Epithelial cell of proximal tubule (primary cell): ENCODE data around the gene RNF217. TPM values are rescaled to one million over a fixed set of nuclear protein-coding genes. Genes with fewer than 3 reads are reported as not detected.

Source experiments
- DNase-seq: peaks from one replicate; pipeline ENCODE4 v3.0.0-alpha.2; 2011; ENCODE audit warnings: low read depth
- H3K4me3 ChIP-seq: 2 replicates; pipeline ENCODE4 v1.5.1; 2011; ENCODE audit warnings: low read depth, mild to moderate bottlenecking, low read length
- total RNA-seq: library from RNA; depleted of rRNA; stranded (reverse); fragments of >200 nt; gene quantifications from 2 replicates; pipeline ENCODE4 v1.2.3, GENCODE V29; 2015
- TF ChIP-seq, protein P1 (sequence below): conservative IDR thresholded peaks from 2 replicates; pipeline ENCODE4 v1.5.1; 2012; ENCODE audit warnings: low read depth, mild to moderate bottlenecking, low read length

The RNF217 gene
- total RNA-seq, 1 donor from 2014 or later = 12.6 TPM

DNA sequence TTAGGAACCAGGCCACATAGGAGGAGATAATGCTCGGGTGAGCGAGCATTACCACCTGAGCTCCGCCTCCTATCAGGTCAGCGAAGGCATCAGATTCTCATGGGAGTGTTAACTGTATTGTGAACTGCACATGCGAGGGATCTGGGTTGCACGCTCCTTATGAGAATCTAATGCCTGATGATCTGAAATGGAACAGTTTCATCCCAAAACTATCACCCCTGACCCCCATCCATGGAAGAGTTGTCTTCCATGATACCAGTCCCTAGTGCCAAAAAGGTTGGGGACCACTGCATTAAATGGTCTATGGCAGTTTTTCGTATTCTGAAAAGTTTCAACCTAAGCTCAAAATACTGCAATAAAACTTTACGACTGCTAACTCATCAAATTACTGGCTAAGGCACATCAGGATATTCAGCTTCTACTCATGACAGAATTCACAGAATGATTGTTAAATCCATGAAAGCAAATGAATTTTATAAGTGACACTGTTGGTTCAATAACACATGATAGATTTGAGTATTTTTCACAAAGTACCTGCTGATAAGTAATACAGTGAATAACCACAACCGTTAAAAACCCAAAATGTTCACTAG is 25.9 kb downstream of the RNF217 start:
- no peak for DNase-seq
- TF ChIP-seq, protein P1, sequence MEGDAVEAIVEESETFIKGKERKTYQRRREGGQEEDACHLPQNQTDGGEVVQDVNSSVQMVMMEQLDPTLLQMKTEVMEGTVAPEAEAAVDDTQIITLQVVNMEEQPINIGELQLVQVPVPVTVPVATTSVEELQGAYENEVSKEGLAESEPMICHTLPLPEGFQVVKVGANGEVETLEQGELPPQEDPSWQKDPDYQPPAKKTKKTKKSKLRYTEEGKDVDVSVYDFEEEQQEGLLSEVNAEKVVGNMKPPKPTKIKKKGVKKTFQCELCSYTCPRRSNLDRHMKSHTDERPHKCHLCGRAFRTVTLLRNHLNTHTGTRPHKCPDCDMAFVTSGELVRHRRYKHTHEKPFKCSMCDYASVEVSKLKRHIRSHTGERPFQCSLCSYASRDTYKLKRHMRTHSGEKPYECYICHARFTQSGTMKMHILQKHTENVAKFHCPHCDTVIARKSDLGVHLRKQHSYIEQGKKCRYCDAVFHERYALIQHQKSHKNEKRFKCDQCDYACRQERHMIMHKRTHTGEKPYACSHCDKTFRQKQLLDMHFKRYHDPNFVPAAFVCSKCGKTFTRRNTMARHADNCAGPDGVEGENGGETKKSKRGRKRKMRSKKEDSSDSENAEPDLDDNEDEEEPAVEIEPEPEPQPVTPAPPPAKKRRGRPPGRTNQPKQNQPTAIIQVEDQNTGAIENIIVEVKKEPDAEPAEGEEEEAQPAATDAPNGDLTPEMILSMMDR = no peak
- no peak overlapping the region for H3K4me3 ChIP-seq

DNA sequence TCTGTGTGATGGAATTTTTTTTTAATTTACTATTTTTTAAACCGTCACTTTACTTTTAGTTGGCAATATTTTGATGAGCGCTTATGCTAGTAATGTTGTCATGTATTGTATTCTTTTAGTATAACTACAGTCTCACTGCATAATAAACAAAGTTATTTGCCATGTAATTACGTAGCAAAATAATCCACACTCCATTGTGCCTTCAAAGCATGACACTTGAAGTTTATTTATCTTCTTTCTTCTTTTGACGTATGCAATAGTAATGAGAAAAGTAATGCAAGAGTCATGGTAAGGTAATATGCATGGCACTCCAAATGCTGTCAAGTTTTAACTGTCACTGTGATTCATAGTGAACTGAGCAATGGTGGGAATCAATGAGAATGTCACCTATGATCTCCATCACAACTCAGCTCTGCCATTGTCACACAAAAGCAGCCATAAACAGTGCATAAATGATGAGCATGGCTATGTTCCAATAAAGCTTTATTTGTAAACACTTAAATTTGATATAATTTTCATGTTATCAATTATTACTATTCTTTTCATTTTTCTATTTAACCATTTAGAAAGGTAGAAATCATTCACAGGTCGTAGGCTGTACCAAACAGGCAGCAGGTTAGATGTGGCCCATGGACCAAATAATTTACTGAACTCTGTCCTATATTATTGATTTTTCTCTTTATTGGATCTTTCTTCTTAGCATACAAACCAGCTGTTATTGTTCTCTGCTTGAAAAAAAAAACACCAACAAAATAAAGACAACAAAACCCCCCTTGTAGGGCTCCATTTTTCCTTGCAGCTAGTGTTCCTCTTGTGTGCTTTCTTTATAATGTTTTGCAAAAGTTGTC is 27.1 kb downstream of the RNF217 start:
- no peak overlapping the region for H3K4me3 ChIP-seq
- no peak for DNase-seq
- TF ChIP-seq, protein P1 = no peak

- TF ChIP-seq, protein P1 = no peak
- DNase-seq = no peak
- no peak overlapping the region for H3K4me3 ChIP-seq
These were observed 28.8 kb downstream of the RNF217 start for GRCh38 chr6:124990988-124991387.

DNA sequence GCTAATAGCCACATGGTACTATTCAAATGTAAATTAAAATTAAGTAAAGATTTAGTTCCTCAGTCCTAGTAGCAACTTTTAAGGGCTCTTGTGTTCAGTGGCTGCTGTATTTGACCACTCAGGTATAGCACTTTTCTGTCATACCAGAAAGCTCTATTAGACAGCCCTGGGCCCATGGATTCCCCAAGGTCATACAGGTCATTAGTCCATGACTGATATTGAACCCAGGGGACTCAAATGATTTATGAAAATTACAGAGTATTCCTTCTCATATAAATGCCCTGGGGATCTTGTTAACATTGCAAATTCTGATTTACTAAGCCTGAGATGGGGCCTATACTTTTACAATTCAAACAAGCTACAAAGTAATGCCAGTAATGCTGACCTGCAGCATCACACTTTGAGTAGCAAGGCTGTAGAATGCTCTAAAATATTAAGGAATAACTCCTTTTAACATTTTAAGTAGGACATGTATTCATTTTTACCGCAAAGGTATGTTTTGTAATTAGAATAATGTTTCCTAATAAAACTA is 29.6 kb downstream of the RNF217 start:
- no peak for DNase-seq
- TF ChIP-seq, protein P1 = no peak
- no peak overlapping the region for H3K4me3 ChIP-seq

DNA sequence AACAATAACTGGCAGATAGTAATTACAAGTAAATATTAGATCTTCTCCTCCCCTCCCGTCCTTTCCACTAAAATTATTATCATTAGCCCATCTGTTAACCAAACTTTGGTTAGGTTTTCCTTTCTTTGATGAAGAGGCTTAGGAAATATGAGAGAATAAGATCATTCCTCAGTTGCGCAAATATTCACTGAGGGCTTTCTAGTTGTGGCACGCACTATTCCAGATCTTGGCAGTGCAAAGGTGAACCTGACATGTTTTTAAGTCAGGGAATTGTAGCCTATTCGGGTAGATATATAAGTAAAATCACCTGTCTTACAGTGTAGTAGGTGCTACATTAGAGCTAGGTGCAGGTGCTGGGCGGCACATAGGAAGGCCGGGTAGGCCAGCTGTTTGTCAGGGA is 31.1 kb downstream of the RNF217 start:
- H3K4me3 ChIP-seq = no peak overlapping the region
- DNase-seq = no peak
- TF ChIP-seq, protein P1 = no peak

GRCh38 chr6:124994648-124995047 is 32.4 kb downstream of the RNF217 start:
- no peak for DNase-seq
- H3K4me3 ChIP-seq = no peak overlapping the region
- TF ChIP-seq, protein P1 = no peak
